HCT116 (cell line): ENCODE data around the gene DISP1. TPM values are rescaled to one million over a fixed set of nuclear protein-coding genes. Genes with fewer than 3 reads are reported as not detected.

ENCODE experiments used
- ATAC-seq: fragments of 200-7000 bp; cut with Tn5 transposase; 2 replicates; pipeline ENCODE4 v1.9.1; 2020; ENCODE audit warnings: mild to moderate bottlenecking, moderate library complexity
- BruUV-seq: library from RNA; stranded (reverse); fragments of 400-500 nt; replicated peaks from 2 replicates; lab custom pipeline; 2021; lab: Mats Ljungman, UMichigan
- CTCF ChIA-PET: fragments of 300-600 bp; sonication (Branson Sonifier 250); formaldehyde crosslinking; loops from one replicate; lab custom pipeline; 2021; ENCODE audit warnings: antibody characterized with exemption; lab: Charles Lee
- POLR2A ChIA-PET: fragments of 300-600, 350-600 bp; sonication (Branson Sonifier 250); formaldehyde crosslinking; loops from one replicate; lab custom pipeline; 2021; ENCODE audit warnings: antibody characterized with exemption; lab: Charles Lee
- RAD21 ChIA-PET, 2 experiments: fragments of 300-600 bp; sonication (Branson Sonifier 250); formaldehyde crosslinking; loops; one replicate each; lab custom pipeline; 2023; ENCODE audit warnings: low total read pairs in 2 of 2; ENCODE audit not compliant: uncharacterized antibody in 2 of 2, unreplicated experiment in 2 of 2, low non-redundant PET in 1 of 2; lab: Charles Lee
- DNase-seq: peaks from one replicate; pipeline ENCODE4 v3.0.0-alpha.2; 2010; ENCODE audit warnings: low read depth, low spot score
- H2AFZ ChIP-seq: fragments of 200-600 bp; shearing (Covaris generic), sonication (generic); 2 replicates; pipeline ENCODE4 v1.6.1; 2017; ENCODE audit warnings: low read depth, mixed run types, mixed read lengths, antibody characterized with exemption, low read length; ENCODE audit not compliant: poor library complexity, severe bottlenecking
- H3K27ac ChIP-seq: 2 replicates; pipeline ENCODE4 v1.5.1; 2012; ENCODE audit warnings: low read depth, low read length
- H3K27me3 ChIP-seq: fragments of 200-600 bp; sonication (generic); 2 replicates; pipeline ENCODE4 v1.6.1; 2016; ENCODE audit warnings: mixed run types, low read length, mixed read lengths; ENCODE audit not compliant: insufficient read depth
- H3K36me3 ChIP-seq, 2 experiments: fragments of 200-500 bp in 1 of 2; fragments of 200-600 bp in 1 of 2; sonication (Bioruptor generic) in 1 of 2; sonication (generic) in 1 of 2; 2 replicates each; pipeline versions ENCODE4 v1.5.1 to v1.6.1; 2014 to 2016; ENCODE audit warnings: low read length in 2 of 2, inconsistent platforms in 1 of 2, mixed read lengths in 1 of 2, mixed run types in 1 of 2; ENCODE audit not compliant: insufficient read depth in 2 of 2, control insufficient read depth in 1 of 2
- H3K4me1 ChIP-seq, 2 experiments: fragments of 200-600 bp in 1 of 2; sonication (generic) in 1 of 2; 2 replicates each; pipeline versions ENCODE4 v1.5.1 to v1.6.1; 2012 to 2017; ENCODE audit warnings: low read length in 2 of 2, inconsistent platforms in 1 of 2, mild to moderate bottlenecking in 1 of 2, mixed read lengths in 1 of 2, mixed run types in 1 of 2, moderate library complexity in 1 of 2; ENCODE audit not compliant: insufficient read depth in 2 of 2, control insufficient read depth in 1 of 2
- H3K4me2 ChIP-seq: fragments of 200-600 bp; sonication (generic); 2 replicates; pipeline ENCODE4 v1.6.1; 2017; ENCODE audit warnings: mixed run types, low read length, mixed read lengths
- H3K4me3 ChIP-seq, 2 experiments: fragments of 200-600 bp in 1 of 2; sonication (generic) in 1 of 2; replicated peaks in 1 of 2; 2 replicates each; pipeline ENCODE4 v1.5.1; 2011 to 2016; ENCODE audit warnings: low read length in 2 of 2, control low read depth in 1 of 2, low read depth in 1 of 2, mild to moderate bottlenecking in 1 of 2, mixed read lengths in 1 of 2, mixed run types in 1 of 2
- H3K79me2 ChIP-seq: fragments of 200-600 bp; sonication (generic); 2 replicates; pipeline ENCODE4 v1.6.1; 2017; ENCODE audit warnings: mild to moderate bottlenecking, mixed run types, low read length, moderate library complexity, mixed read lengths; ENCODE audit not compliant: insufficient read depth
- H3K9ac ChIP-seq: fragments of 200-600 bp; sonication (generic); 2 replicates; pipeline ENCODE4 v1.6.1; 2016; ENCODE audit warnings: low read length, mixed read lengths
- H3K9me2 ChIP-seq: fragments of 200-600 bp; sonication (generic), shearing (Covaris generic); 2 replicates; pipeline ENCODE4 v1.6.1; 2017; ENCODE audit warnings: mixed run types, mild to moderate bottlenecking, moderate library complexity; ENCODE audit not compliant: insufficient read depth
- H3K9me3 ChIP-seq, 2 experiments: fragments of 200-500 bp in 1 of 2; fragments of 200-600 bp in 1 of 2; sonication (Bioruptor generic) in 1 of 2; sonication (generic) in 1 of 2; 2 replicates each; pipeline ENCODE4 v1.6.1; 2014 to 2017; ENCODE audit warnings: low read length in 2 of 2, mixed read lengths in 2 of 2, inconsistent platforms in 1 of 2, low read depth in 1 of 2, mild to moderate bottlenecking in 1 of 2, mixed run types in 1 of 2, moderate library complexity in 1 of 2; ENCODE audit not compliant: control insufficient read depth in 1 of 2, insufficient read depth in 1 of 2
- H4K20me1 ChIP-seq: fragments of 200-600 bp; sonication (generic), shearing (Covaris generic); 2 replicates; pipeline ENCODE4 v1.6.1; 2017; ENCODE audit warnings: mixed run types, mild to moderate bottlenecking, moderate library complexity; ENCODE audit not compliant: insufficient read depth
- CBX3 ChIP-seq: IDR thresholded peaks from 2 replicates; pipeline ENCODE4 v1.6.1; 2012; ENCODE audit warnings: low read depth
- EGR1 ChIP-seq: IDR thresholded peaks from 2 replicates; pipeline ENCODE4 v1.6.1; 2012; ENCODE audit warnings: low read depth
- EZH2 ChIP-seq: fragments of 200-600 bp; sonication (generic); IDR thresholded peaks from 2 replicates; pipeline ENCODE4 v1.6.1; 2017; ENCODE audit warnings: antibody characterized with exemption, mixed run types
- FOSL1 ChIP-seq: IDR thresholded peaks from 2 replicates; pipeline ENCODE4 v1.6.1; 2012; ENCODE audit warnings: low read depth
- POLR2AphosphoS5 ChIP-seq: IDR thresholded peaks from 2 replicates; pipeline ENCODE4 v1.6.1; 2011; ENCODE audit warnings: mild to moderate bottlenecking, low read depth, low read length, moderate library complexity
- SP1 ChIP-seq: IDR thresholded peaks from 2 replicates; pipeline ENCODE4 v1.6.1; 2012; ENCODE audit warnings: low read depth
- SRF ChIP-seq: IDR thresholded peaks from 2 replicates; pipeline ENCODE4 v1.6.1; 2012; ENCODE audit warnings: low read depth
- ZFX ChIP-seq: fragments of 450-650 bp; IDR thresholded peaks from 2 replicates; pipeline ENCODE4 v1.6.1; 2017
- ZNF274 ChIP-seq: fragments of 200-500 bp; sonication (Bioruptor generic); IDR thresholded peaks from 2 replicates; pipeline ENCODE4 v1.6.1; 2014; ENCODE audit warnings: mild to moderate bottlenecking, low read depth, low read length, inconsistent platforms
- intact Hi-C: fragments of 100-400 bp; cut with micrococcal nuclease; formaldehyde crosslinking; loops from 2 replicates; pipeline ENCODE4 v1.10.0; 2022
- total RNA-seq: library from RNA; stranded (reverse); gene quantifications from one replicate; pipeline ENCODE4 v1.2.1, GENCODE V29; 2021; ENCODE audit not compliant: unreplicated experiment
- TF ChIP-seq, protein P1 (sequence below): IDR thresholded peaks from 2 replicates; pipeline ENCODE4 v1.6.1; 2012
- TF ChIP-seq, protein P2 (sequence below): IDR thresholded peaks from 2 replicates; pipeline ENCODE4 v1.6.1; 2011; ENCODE audit warnings: mild to moderate bottlenecking, low read length, moderate library complexity; ENCODE audit not compliant: insufficient replicate concordance; ENCODE audit errors: extremely low read depth

The DISP1 gene
- total RNA-seq, 1 experiment from 2014 or later: 4.2 TPM

DNA sequence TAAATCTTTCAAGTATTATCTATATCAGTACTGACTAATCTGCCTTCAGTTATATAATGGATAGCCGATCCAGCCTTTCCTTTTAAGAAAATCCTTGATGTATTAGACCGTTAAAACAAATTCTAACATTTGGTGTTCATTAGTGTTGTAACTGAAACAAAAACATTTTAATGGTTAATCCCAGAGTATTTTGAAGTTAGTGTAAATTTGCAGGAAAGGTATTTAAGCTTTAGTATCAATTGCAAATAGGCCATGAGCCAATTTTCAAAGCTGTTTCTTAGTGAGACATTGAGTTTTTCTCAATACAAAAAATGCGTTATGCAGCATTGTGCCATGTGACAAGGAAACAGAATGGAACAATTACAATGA lies 29.6 kb downstream of the DISP1 start:
- no peaks in the 10 kb centered on the region for H3K27me3 ChIP-seq
- H3K4me1 ChIP-seq: no peaks in the 10 kb centered on the region
- no peaks in the 10 kb centered on the region for H3K9me2 ChIP-seq
- H4K20me1 ChIP-seq: no peaks in the 10 kb centered on the region
- ChIA-PET RAD21 (no interaction called here), POLR2A (no interaction called here), CTCF (no interaction called here)
- DNase-seq (no peak), ATAC-seq (no peak)
- no peak overlapping the region for H3K27ac ChIP-seq
- intact Hi-C loops: no loop called here
- H3K79me2 ChIP-seq: no peaks in the 10 kb centered on the region
- H3K9ac ChIP-seq: no peak overlapping the region
- TF ChIP-seq ZNF274 (no peak), SRF (no peak), FOSL1 (no peak), EZH2 (no peak), POLR2AphosphoS5 (no peak), ZFX (no peak), EGR1 (no peak), CBX3 (no peak), SP1 (no peak)
- TF ChIP-seq, protein P1, sequence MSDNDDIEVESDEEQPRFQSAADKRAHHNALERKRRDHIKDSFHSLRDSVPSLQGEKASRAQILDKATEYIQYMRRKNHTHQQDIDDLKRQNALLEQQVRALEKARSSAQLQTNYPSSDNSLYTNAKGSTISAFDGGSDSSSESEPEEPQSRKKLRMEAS: no peak
- TF ChIP-seq, protein P2, sequence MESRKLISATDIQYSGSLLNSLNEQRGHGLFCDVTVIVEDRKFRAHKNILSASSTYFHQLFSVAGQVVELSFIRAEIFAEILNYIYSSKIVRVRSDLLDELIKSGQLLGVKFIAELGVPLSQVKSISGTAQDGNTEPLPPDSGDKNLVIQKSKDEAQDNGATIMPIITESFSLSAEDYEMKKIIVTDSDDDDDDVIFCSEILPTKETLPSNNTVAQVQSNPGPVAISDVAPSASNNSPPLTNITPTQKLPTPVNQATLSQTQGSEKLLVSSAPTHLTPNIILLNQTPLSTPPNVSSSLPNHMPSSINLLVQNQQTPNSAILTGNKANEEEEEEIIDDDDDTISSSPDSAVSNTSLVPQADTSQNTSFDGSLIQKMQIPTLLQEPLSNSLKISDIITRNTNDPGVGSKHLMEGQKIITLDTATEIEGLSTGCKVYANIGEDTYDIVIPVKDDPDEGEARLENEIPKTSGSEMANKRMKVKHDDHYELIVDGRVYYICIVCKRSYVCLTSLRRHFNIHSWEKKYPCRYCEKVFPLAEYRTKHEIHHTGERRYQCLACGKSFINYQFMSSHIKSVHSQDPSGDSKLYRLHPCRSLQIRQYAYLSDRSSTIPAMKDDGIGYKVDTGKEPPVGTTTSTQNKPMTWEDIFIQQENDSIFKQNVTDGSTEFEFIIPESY: no peak
- TF ChIP-seq, all 23 proteins: peak for 0
- BruUV-seq: no TSS peak
- no peaks in the 10 kb centered on the region for H3K36me3 ChIP-seq
- no peak overlapping the region for H3K4me3 ChIP-seq
- no peak overlapping the region for H2AFZ ChIP-seq
- H3K9me3 ChIP-seq: no peaks in the 10 kb centered on the region
- H3K4me2 ChIP-seq: no peak overlapping the region
